ENCODE data around the gene GTF3C1.

Gene GTF3C1

DNA sequence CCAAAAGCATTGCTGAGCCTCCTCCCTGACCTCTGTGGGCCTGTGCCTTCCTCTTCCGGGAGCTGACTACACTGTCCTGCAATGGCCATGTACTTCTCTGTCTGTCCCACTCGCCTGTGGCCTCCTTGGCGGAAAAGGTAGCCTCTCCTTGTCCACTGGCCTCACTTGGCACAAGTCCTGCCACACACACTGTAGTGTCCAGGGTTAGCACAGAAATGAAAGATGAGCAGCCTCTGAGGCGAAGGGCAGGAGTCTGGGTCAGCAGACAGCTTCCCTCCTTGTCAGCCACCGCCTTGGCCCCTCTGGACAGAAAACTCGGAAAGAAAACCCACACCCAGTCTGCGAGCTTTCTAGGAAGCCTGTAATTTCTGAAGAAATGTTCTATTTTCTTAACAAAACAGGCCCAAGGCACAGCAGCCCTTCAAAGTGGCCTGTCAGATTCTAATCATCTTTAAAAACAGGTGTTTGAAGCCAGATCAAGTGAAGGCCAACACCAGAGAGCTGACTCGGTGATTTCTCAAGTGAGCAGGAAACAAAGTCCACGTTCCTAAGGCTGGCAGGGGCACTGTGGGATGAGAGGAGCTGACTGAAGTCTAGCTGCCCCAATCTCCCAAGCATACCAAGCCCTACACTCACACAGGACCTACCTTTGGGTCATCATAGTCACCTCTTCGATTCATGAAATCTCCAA is 67.2 kb downstream of the GTF3C1 start:
- DNase-seq = no peak

DNA sequence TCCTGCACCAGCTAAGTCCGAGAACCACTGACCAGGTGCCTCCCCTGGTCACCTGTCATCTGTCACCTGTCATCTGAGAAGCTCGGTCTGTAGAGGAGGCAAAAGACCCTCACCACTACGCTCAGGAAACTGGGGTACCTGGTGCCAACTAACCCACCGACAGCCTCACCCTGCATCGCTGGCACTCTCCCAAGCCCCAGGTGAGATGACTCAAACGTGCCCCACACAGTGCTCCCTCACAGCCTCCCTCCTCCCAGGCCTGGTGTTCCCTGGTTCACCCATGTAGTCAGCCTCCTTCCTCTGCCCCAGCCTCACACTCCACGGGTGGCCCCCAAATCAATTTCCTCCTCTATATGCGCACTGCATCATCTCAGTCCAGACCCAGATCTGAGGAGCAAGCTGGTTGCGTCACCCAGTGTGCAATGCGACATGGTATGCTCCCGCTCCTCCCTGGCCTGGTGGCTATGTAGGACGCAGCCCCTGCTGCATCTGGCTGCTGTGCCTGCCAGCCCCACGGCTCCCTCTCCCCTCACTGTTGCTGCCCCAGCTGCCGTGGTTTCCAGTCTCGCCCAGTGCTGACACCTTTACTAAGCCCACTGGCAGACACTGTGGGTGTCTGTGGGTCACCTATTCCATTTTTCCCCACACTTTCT is 68.3 kb downstream of the GTF3C1 start:
- no peak for DNase-seq

DNA sequence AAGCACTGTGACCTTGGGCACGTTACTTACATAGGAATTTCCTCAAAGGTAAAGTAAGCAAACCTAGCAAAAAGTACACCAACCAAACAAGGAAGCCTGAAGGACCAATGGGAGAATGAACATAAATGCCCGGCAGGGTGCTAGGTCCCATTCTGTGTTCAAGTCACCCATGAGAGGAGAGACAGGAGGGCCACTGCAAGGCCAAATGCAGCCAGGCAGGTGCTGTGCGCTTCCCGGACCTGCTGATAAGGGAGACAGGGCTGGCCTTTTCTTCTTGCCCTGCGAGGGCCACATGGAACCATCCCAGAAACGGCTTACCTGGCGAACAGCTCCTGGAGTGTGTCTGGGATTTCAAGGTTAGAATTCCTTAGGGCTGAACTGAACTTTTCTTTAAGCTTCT is 69.0 kb downstream of the GTF3C1 start:
- DNase-seq = no peak

DNA sequence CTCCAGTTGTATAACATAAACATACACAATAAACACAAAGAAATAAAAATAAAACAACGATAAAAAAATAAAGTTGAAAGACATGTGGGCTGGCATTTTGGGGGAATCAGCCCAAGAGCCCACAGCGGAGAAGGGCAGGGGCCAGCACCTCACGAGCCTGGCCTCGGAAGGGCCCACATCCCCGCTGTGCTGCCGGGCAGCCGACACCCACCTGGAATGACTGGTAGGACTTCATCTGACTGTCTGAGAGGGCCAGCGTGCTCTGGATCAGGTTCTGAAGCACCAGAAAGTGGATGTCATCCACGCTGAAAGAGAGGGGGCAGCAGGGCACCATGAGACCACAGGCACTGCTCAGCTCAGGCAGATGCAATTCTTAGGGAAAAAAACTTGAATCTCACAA is 73.5 kb downstream of the GTF3C1 start:
- no peak for DNase-seq

DNA sequence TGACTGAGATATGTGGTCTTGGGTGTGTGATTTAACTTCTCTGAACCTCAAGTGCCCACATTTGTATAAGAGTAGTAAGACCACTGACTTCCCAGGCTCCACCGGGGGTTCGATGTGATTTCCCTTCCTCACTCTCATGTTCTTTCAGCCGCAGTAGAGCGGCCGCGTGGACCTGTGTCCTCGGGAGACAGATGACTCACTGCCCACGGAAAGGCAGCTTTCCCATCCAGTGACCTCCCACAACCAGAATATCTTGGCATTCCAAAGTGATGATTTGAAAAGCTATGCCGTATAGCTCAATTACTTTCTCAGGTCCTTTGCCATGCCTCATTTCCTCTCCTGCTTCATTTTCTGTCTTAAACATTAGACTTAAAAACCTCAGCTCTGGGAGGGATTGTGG is 74.2 kb downstream of the GTF3C1 start:
- DNase-seq = no peak

DNA sequence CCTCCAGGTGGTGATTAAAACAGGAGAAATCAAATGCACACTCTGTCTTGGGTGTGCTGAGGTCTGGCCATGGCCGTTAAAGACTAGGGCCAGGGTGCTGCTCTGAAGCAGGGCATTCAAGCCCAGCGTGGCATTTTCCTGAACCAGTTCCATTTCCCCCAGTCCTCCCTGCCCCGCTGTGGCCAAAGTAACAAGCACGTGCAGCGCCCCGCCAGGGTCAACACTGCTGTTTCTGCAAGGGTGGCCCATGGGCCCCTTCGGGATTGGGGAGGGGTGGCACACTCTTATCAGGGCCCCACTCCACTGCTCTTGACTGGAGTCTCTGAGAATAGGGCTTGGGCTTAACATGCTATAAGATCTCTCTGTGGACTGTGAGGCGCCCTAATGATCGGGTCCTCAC is 74.8 kb downstream of the GTF3C1 start:
- no peak for DNase-seq

DNA sequence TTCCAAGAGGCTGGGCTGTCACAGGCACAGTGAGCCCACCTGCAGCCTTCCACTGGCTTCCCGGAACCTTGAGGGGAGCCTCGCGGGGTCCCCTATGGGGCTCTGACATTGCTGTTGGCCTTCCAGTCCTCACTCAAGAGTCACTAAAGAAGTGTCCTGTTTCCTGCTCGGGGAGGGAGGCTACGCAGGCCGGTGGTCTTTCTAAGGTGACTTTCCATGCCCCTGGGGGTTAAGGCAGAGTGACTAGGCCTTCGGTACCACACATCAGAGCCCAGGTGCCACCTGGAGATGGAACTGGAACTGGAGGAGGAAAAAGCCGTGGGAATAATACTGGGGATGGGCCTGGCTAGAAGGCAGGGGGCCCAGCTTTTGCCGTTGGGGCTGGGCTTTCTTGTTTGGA is 75.7 kb downstream of the GTF3C1 start:
- no peak for DNase-seq

DNA sequence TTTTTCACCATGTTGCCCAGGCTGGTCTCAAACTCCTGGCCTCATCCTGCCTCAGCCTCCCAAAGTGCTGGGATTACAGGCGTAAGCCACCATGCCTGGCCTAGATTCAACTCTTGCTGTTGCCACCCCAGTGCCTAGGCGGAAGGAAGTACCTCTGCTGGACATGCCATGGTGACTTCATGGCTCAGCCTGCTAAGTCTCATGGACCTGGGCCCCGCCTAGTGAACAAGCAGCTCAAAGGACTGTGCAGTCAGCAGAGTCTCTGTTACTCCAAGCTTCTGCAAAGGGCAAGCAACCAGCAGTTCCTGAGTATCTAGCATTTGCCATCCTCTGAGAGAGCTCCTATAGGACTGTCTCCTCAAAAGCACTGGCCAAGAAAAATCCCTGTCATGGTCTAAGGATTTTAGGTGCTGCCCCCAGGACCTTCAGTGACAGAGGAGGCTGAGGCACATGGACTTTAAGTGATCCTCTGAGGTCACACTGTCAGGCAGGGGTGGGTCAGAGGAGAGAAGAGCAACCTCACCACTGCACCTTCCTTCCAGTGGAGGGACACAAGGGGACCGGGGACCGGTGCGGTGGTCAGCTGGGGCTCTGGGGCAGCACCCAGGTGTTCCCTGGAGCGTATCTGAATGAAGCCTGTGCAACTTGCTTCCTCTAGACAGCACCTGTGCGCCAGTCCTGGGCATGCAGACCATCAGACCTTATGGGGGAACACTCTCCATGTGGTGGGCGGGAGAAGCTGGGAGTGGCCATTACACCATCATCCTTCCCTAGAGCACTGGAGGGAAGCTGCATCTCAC is 76.4 kb downstream of the GTF3C1 start:
- DNase-seq = no peak

DNA sequence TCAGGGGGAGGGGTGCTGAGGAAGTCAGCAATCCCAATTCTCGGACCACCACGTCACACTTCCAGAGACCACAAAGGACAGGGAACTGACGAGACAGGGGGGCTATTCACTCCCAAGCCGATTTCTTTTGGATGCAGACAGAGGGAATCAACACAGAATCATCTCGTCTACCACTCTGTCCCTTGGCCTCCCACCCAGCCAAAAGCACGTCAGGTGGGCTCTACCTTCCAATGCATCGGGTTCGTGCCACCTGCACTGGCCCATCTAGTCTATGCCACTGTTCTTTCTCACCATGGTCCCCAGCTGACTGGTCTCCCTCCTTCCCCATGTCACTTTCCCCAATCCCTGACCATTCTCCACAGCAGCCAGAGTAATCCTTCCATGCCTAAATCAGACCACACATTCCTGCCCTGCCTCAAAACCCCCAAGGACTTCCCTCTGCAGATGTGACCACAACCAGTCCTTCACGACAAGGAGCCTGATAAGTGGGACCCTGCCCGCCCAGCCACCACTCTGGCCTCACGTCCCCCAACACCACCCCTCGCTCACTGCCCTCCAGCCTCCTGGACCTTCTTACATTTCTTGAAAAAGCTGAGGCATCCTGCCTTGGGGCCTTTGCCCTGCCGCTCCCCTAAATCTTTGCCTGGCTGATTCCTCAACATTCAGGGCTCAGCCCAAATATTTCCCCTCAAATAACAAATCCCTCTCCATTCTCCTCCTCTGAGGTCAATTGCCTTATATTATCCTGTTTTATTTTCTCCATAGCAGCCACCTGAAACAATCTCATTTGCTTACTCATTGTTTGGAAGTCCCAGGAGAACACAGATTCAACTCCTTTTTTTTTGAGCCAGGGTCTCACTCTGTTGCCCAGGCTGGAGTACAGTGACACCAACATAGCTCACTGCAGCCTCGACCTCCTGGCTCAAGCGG is 77.4 kb downstream of the GTF3C1 start:
- DNase-seq = no peak

DNA sequence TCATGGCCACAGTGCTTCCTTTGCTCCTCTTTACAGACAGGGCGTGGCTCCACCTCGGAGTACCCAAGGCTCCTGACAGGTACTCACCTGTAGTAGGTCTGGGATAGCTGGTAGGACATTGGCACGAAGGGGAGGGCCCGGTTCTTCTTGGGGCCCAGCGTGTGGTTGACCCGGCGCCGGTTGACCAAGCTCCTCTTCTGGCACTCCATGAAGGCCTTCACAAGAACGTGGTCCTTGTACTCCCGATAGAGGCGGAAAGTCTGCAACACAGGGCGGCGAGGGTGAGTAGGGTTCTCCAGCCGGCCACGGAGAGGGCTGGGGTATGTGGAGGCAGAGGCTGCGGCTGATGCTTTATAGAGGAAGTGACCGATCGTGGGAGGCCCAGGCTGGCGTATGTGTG is 78.1 kb downstream of the GTF3C1 start:
- DNase-seq = no peak

DNA sequence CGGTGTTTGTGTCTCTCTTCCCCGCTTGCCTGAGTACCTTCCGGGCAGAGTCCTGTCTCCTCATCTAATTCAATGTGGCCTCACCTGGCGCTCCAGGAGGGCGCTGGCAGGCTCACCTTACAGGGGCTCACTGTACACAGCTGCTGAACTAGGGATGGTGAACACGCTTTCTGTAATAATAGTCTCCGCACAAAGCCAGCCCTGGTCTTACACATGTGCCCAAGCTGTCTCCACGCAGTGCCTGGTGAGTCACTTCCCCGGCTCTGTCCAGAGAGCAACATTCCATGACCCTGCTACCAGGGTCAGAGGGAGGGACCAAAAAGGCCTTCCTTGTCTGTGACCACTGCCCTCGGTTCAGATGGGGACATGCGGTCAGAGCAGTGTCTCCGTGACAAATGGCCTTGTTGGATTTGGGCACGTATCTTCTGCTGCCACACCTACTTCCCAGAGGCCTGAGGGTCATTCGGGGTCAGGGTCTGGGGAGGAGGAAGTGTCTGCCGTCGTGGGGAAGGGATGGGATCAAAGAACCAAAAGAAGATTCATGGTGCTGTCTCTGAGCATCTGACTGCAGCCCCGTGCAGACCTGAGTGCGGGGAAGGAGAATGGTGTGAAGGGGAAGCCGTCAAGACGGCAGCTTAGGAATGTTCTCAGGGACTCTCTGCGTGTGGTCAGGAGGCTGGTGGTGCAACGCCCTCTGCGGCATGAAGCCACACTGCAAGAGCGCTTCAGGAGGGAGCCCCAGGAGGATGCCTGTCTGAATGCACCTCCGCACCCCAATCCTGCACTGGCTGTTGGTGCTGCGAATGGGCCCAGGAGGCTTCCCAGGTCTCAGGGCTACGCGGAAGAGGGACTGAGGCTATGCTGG is 78.9 kb downstream of the GTF3C1 start:
- DNase-seq = no peak

DNA sequence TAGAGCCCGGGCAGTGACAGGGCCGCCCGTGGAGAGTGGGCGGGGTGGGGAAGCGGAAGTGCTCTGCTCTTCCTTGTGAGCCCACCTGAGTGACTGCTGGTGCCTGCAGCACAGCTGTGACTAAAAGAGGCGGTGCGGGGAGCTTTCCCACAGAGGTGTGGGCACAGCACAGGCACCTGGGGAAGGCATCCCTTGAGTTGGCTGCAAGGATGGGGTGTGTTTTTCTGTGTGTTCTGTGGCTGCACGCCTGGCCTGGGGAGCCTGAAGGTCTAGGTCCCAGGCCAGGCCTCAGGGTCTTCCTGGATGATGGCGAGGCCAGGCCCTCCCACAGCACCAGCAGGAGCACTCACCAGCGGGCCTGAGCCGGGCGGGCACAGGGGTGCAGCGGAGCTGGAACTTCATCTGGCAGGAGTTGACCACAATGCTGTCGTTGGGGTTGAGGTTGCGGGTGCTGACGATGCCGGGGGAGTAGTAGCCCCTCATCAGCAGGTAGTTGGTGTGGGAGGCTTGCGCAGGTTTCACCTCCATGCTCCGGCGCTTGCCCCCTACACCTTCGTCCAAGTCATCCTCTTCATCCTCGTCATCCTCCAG is 80.7 kb downstream of the GTF3C1 start:
- no peak for DNase-seq

DNA sequence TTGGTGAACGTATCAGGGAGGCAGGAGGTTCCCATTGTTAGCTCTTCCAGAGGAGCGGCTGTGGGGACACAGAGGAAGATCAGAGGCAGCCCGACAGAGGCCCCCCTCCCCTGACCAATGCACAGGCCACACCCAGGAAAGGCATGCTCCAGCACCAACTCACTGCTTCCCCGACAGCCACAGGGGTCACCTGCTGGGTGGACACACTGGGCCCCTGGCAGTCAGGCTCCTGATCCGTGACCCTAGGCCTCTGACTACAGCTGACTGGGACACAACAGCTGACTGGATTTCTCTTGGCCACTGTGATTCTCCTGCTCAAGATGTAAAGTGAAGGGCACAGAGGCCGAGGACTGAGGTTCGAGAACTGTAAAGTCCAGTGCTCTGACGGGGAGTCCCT is 84.2 kb downstream of the GTF3C1 start:
- no peak for DNase-seq

DNA sequence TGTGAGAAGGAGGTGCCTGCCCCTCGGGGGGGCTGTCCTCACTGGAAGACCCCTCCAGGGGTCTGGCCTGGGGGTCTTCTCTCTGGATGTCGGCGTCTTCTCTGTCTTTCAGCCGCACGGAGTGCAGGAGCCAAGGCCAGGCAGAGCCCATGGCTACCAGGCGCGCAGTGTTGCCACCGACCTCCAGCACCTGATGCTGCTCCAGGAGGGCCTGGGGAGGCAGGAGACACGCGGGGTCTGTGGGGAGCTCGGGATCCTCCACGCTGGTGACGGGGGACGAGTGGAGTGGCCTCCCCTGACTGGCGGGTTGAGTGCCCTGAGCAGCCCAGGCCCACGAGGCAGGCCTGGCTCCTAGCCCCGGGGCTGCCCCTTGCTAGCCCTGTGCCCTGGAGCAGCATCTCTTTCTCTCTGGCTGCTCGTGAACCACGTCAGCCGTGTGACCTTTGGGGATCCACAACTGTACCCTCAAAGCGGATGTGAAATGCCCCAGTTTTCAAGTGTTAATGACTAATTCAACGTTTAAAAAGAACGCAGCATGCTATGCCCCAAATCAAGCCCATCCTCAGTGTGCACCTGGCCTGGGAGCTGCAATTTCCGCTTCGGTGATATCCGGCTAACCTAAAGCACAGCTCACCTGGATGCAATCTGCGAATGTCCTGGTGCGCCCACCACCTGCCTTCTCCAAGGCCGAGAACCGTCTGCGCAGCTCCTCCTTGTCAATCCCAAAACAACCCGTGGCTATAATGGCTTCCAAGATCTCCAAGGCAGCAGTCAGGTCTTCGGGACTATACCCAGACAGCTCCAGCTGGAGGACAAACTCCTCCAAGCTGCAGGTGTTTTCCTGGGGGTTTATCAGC is 84.9 kb downstream of the GTF3C1 start:
- DNase-seq = no peak

DNA sequence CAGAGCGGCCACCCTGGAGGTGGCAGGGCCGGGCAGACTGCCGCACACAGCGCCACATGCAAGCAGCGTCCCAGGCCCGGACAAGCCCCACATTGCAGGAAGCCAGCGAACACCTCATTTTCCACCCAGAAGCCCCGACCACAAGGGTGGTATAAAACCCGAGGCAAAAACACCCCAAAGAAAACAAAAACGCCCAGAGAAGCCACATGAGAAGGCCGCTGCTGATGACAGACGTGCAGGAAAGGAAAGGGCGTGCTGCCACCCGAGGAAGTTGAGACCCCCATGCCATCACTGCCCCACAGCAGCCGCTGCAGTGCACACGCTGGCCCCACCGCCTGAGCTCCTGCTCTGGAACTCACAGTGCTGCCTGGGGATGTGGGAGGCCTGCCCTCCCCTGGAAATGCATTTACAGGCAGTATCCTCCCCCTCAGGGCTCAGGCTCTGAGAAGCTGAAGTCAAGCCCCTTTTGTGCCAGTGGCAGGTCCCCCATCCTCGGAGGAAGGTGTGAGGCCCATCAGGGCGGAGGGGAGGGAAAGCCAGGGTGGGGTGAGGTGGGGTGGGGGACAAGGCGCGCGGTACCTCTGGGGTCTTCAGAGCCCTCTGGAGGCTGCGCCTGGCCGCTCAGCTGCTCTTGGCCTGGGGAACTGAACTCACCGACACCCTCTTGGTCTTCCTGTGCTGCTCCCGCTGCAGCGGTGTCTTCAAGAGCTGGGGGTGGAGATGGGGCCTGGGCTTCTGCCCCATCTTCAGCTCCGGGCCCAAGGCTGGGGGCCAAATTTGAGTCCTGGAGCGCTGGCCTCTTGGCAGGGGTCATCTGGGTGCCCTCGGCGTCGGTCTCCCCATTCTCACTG is 85.7 kb downstream of the GTF3C1 start:
- no peak for DNase-seq

DNA sequence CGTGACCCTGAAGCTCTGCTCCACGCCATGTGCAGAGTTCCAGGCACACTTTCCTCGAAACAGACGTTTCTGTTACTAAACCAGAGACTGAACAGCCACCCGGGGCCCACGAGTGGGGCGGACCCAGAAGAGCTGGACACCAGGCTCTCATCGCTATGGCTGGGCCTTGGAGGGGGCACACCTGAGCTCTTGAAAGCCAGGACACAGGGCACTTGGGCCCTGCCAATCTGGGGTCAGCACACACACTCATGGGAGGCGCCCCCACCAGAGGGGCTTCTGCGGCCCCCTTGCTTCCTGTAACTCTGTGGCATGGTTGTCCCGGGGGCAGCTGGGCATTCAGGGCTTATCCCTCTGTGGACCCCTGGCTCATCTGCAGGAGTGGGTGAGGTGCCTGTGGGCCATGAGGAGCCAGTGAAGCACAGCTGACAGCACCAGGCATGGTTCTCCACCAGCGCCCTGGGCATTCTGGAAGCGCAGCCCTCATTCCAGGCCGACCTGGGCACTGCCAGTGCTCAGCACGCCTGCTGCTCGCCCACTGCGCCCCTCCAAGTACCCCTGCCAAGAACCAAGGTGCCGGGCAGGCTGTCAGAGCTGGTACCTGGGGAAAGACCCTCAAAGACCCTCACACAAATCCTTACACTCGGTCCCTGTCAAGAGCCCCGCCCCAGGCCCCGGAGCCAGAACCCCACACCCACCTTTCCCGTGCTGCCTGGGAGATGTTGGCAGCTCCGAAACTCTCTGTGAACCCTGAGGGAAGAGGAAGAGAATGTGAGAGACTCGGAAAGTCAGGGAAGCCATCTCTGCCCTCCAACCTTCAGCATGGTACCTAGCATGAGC is 86.6 kb downstream of the GTF3C1 start:
- no peak for DNase-seq

DNA sequence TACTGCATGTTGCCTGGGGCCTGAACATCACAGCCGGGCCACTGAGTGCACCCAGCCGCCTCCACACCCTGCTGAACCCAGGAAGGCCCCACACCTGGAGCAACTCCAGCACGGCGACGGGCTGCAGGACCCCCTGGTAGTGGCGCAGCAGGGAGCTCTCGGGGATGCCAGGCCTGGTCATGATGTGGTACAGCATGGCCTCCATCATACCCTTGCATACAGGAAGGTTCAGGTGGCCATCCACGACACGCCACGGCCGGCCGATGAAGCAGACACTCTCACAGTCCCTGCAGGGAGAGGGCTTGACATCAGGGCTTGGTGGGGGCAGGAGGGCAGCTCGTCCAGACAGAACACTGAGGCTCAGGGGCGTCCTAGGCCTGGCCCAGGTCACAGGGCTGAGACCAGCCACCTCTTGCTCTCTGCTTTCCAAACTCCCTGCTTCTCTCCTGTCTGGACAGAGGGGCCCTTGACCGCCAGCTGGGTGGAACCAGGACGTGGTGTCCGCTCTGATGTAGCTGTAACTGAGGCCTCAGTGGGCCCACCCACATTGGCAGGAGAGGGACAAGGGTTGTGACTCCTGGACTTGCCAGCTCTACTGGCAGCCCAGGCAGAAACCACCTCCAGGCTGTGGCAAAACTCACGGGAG is 87.4 kb downstream of the GTF3C1 start:
- no peak for DNase-seq

Measured in NCI-H1092 treated with DMSO at 0.1 percent for 48 hours (cell line).